ENCODE data around the gene CELF5. TPM values are rescaled to one million over a fixed set of nuclear protein-coding genes. Genes with fewer than 3 reads are reported as not detected.

Gene CELF5
- total RNA-seq, 4 donors from 2014 or later: not detected

DNA sequence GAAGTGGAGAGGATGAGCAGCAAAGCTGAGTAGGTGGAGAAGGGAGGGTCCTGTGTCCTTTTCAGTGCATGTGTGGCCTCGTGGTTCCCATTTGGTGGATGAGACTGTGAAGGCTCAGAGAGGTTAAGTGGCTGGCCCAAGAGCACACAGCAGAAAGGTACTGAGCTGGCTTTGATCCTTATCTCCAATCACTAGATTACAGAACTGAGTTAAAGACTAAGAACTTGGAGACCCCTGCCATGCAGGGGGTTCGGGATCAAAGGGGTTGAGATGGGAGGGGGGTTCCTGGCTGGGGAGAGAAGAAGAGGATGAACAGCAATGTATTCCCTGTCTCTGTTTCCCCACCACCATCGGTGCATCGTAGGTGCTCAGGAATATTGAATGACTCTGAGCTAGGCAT lies 11.8 kb downstream of the CELF5 start:
- H3K9me3 ChIP-seq: no peaks in the 10 kb centered on the region
- ATAC-seq (no peak), DNase-seq (no peak)
- no peaks in the 10 kb centered on the region for H3K27me3 ChIP-seq
- in situ Hi-C loops (cut with MboI; ENCODE audit: low sequenced_read_pairs in 4 of 4) (no loop called here), intact Hi-C loops (cut with DNase I; ENCODE audit: low total_unique reads) (no loop called here)
- H3K4me1 ChIP-seq: no peaks in the 10 kb centered on the region
- H3K27ac ChIP-seq: no peak overlapping the region
- TF ChIP-seq, protein P1, sequence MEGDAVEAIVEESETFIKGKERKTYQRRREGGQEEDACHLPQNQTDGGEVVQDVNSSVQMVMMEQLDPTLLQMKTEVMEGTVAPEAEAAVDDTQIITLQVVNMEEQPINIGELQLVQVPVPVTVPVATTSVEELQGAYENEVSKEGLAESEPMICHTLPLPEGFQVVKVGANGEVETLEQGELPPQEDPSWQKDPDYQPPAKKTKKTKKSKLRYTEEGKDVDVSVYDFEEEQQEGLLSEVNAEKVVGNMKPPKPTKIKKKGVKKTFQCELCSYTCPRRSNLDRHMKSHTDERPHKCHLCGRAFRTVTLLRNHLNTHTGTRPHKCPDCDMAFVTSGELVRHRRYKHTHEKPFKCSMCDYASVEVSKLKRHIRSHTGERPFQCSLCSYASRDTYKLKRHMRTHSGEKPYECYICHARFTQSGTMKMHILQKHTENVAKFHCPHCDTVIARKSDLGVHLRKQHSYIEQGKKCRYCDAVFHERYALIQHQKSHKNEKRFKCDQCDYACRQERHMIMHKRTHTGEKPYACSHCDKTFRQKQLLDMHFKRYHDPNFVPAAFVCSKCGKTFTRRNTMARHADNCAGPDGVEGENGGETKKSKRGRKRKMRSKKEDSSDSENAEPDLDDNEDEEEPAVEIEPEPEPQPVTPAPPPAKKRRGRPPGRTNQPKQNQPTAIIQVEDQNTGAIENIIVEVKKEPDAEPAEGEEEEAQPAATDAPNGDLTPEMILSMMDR (IDR thresholded peaks at IDR 0.05 in 4 of 5, conservative IDR thresholded peaks at IDR 0.05 in 1 of 5): no peak
- TF ChIP-seq POLR2A (IDR thresholded peaks at IDR 0.05): no peak
- H3K4me3 ChIP-seq: no peak overlapping the region
- no peaks in the 10 kb centered on the region for H3K36me3 ChIP-seq

DNA sequence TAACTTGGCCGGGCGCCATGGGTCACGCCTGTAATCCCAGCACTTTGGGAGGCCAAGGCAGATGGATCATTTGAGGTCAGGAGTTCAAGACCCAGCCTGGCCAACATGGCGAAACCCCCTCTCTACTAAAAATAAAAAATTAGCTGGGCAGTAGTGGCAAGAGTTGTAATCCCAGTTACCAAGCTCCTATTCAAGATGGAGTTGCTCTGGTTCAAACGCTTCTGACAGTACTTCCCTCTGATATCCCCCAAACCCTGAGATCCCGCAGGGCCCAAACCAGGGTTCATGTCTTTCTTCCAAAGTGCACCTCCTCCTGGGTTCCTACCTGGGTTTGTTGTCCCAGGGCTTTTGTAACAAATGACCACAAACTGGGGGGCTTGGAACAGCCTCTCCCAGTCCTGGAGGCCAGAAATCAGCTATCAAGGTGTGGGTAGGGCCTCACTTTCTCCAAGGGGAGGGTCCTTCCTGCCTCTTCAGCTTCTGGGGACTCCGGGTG lies 13.7 kb downstream of the CELF5 start:
- intact Hi-C loops (cut with DNase I; ENCODE audit: low total_unique reads): no loop called here
- Histone ChIP-seq H3K27me3 (no peaks in the 10 kb centered on the region), H3K4me1 (no peaks in the 10 kb centered on the region), H3K27ac (no peak overlapping the region), H3K9me3 (no peaks in the 10 kb centered on the region), H3K4me3 (no peak overlapping the region), H3K36me3 (no peaks in the 10 kb centered on the region)
- TF ChIP-seq, protein P1 (IDR thresholded peaks at IDR 0.05 in 4 of 5, conservative IDR thresholded peaks at IDR 0.05 in 1 of 5): no peak
- no peak for TF ChIP-seq POLR2A (IDR thresholded peaks at IDR 0.05)
- ATAC-seq: no peak
- no peak for DNase-seq
- in situ Hi-C loops (cut with MboI; ENCODE audit: low sequenced_read_pairs in 4 of 4): no loop called here

DNA sequence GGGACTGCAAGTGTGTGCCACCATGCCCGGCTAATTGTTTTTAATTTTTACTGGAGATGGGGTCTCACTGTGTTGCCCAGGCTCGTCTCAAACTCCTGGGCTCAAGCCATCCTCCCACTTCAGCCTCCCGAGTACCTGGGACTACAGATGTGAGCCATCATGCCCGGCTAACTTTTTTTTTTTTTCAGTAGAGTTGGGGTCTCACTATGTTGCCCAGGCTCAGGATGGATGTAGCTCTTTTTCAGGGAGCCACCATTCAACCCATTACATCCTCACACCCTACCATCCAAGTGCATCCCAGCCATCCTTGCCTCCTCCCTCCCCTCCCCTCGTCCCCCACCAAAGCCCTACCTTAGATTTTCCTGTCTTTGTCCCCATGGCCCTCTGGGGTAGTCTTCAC lies 14.9 kb downstream of the CELF5 start:
- no peaks in the 10 kb centered on the region for H3K9me3 ChIP-seq
- no peak for ATAC-seq
- no peak for DNase-seq
- H3K27ac ChIP-seq: no peak overlapping the region
- no peaks in the 10 kb centered on the region for H3K36me3 ChIP-seq
- intact Hi-C loops (cut with DNase I; ENCODE audit: low total_unique reads) (no loop called here), in situ Hi-C loops (cut with MboI; ENCODE audit: low sequenced_read_pairs in 4 of 4) (no loop called here)
- no peaks in the 10 kb centered on the region for H3K27me3 ChIP-seq
- no peak overlapping the region for H3K4me3 ChIP-seq
- no peaks in the 10 kb centered on the region for H3K4me1 ChIP-seq
- no peak for TF ChIP-seq POLR2A (IDR thresholded peaks at IDR 0.05)
- TF ChIP-seq, protein P1 (IDR thresholded peaks at IDR 0.05 in 4 of 5, conservative IDR thresholded peaks at IDR 0.05 in 1 of 5): no peak

DNA sequence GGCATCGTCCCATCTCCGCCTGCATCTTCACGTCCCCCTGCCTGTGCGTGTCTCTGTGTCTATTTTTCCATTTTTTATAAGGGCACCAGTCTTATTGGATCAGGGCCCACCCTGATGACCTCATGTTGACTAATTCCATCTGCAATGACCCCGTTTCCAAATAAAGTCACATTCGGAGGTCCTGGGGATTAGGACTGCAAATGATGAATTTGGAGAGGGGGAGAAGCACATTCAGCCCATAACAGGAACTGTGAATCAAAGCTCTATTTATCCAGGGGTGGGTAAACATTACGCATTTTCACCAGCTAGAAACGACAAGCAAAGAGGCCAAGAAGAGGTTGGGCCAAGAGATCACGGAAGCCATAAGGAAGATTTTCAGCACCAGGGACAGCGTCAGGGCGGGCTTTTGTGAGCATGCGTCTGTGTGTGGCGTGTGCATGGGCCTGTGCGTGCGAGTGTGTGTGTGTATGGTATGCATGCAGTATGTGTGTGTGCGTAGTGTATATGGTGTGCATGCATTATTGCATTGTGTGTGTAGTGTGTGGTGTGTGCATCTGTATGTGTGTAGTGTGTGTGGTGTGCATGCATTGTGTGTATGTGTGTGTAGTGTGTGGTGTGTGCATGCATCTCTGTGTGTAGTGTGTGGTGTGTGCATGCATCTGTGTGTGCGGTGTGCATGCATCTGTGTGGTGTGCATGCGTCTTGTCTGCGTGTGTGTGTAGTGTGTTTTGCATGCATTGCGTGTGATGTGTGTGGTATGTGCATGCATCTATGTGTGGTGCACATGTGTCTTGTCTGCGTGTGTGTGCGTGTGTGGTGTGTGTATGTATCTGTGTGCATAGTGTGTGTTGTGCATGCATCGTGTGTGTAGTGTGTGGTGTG lies 19.6 kb downstream of the CELF5 start:
- no peak overlapping the region for H3K4me3 ChIP-seq
- no peak for ATAC-seq
- in situ Hi-C loops (cut with MboI; ENCODE audit: low sequenced_read_pairs in 4 of 4) (no loop called here), intact Hi-C loops (cut with DNase I; ENCODE audit: low total_unique reads) (no loop called here)
- no peaks in the 10 kb centered on the region for H3K9me3 ChIP-seq
- H3K27me3 ChIP-seq: no peaks in the 10 kb centered on the region
- no peaks in the 10 kb centered on the region for H3K4me1 ChIP-seq
- no peak for DNase-seq
- no peaks in the 10 kb centered on the region for H3K36me3 ChIP-seq
- no peak overlapping the region for H3K27ac ChIP-seq
- TF ChIP-seq, protein P1 (IDR thresholded peaks at IDR 0.05 in 4 of 5, conservative IDR thresholded peaks at IDR 0.05 in 1 of 5): no peak
- TF ChIP-seq POLR2A (IDR thresholded peaks at IDR 0.05): no peak

Measured in gastrocnemius medialis (tissue), 4 donors.